Measurements from ENCODE around the gene CAPN5.
A peak's percentile ranks its signal among the peaks of the same experiment; 100 is the strongest.

Gene CAPN5

GRCh38 chr11:77124488-77124887, 57.7 kb downstream of the CAPN5 start:
- DNase-seq (ENCODE audit: low read depth) = no peak
- no peak for TF ChIP-seq CTCF (conservative IDR thresholded peaks at IDR 0.05; ENCODE audit: low read length)
- H3K4me3 ChIP-seq (ENCODE audit: low read length) = no peak overlapping the region

- TF ChIP-seq CTCF (conservative IDR thresholded peaks at IDR 0.05; ENCODE audit: low read length) = no peak
- DNase-seq (ENCODE audit: low read depth) = no peak
- no peak overlapping the region for H3K4me3 ChIP-seq (ENCODE audit: low read length)
Measured at GRCh38 chr11:77125191-77125590, 58.4 kb downstream of the CAPN5 start.

GRCh38 chr11:77125695-77126094, 58.9 kb downstream of the CAPN5 start:
- TF ChIP-seq CTCF (conservative IDR thresholded peaks at IDR 0.05; ENCODE audit: low read length) = no peak
- H3K4me3 ChIP-seq (ENCODE audit: low read length) = no peak overlapping the region
- DNase-seq (ENCODE audit: low read depth) = no peak

- DNase-seq (ENCODE audit: low read depth) = no peak
- TF ChIP-seq CTCF (conservative IDR thresholded peaks at IDR 0.05; ENCODE audit: low read length) = no peak
- H3K4me3 ChIP-seq (ENCODE audit: low read length) = no peak overlapping the region
Measured at GRCh38 chr11:77126156-77126775, 59.5 kb downstream of the CAPN5 start.

GRCh38 chr11:77126861-77127234, 60.1 kb downstream of the CAPN5 start:
- DNase-seq (ENCODE audit: low read depth) = no peak
- TF ChIP-seq CTCF (conservative IDR thresholded peaks at IDR 0.05; ENCODE audit: low read length) = no peak
- H3K4me3 ChIP-seq (ENCODE audit: low read length) = peak overlapping the region; percentile 59

GRCh38 chr11:77127235-77127911, 60.6 kb downstream of the CAPN5 start:
- H3K4me3 ChIP-seq (ENCODE audit: low read length) = peak overlapping the region; percentile 59
- TF ChIP-seq CTCF (conservative IDR thresholded peaks at IDR 0.05; ENCODE audit: low read length) = peak; percentile 91
- no peak for DNase-seq (ENCODE audit: low read depth)

Measured in AG10803 (cell line).